ENCODE results near the gene RNF145. TPM values are rescaled to one million over a fixed set of nuclear protein-coding genes. Genes with fewer than 3 reads are reported as not detected.

Gene RNF145
- total RNA-seq: 56.6 and 62.7 TPM in 2 replicates
- long read RNA-seq, partial matches to known transcripts: 3 of 6 reads
- long read RNA-seq, other reads (novel, unspliced or antisense): 2 of 6 reads

- Mint-ChIP-seq H3K4me1 (ENCODE audit: low read depth) (peaks cover 24% of the 10 kb centered on the region), H3K27ac (peak within 1 kb of the TSS; percentile 95), H3K4me3 (ENCODE audit: low read depth) (peak within 1 kb of the TSS; percentile 93), H3K9me3 (ENCODE audit: low read depth) (no peaks in the 10 kb centered on the region), H3K27me3 (peaks cover 2% of the 10 kb centered on the region), H3K36me3 (ENCODE audit: insufficient read depth) (no peaks in the 10 kb centered on the region)
- peak; percentile 55 for DNase-seq (ENCODE audit: low spot score, unreplicated experiment)
- no peak for TF ChIP-seq CTCF (IDR thresholded peaks at IDR 0.05; ENCODE audit: unreplicated experiment)
Observed at GRCh38 chr5:159209438-159210209, at the start of gene RNF145. Gene RNF145, minus strand, starts transcription at chr5:159209553. Its CDS starts 5,936 bp downstream, at chr5:159203617.

GRCh38 chr5:159258361-159258760 lies 49.0 kb upstream of the RNF145 start:
- Mint-ChIP-seq H3K36me3 (ENCODE audit: insufficient read depth) (peaks cover 2% of the 10 kb centered on the region), H3K27ac (no peak overlapping the region), H3K4me1 (ENCODE audit: low read depth) (peaks cover 2% of the 10 kb centered on the region), H3K9me3 (ENCODE audit: low read depth) (no peaks in the 10 kb centered on the region), H3K27me3 (peaks cover 60% of the 10 kb centered on the region), H3K4me3 (ENCODE audit: low read depth) (no peak overlapping the region)
- TF ChIP-seq CTCF (IDR thresholded peaks at IDR 0.05; ENCODE audit: unreplicated experiment): no peak
- DNase-seq (ENCODE audit: low spot score, unreplicated experiment): no peak

GRCh38 chr5:159257629-159258283 lies 48.4 kb upstream of the RNF145 start:
- no peak for DNase-seq (ENCODE audit: low spot score, unreplicated experiment)
- Mint-ChIP-seq H3K4me1 (ENCODE audit: low read depth) (peaks cover 2% of the 10 kb centered on the region), H3K27me3 (peaks cover 60% of the 10 kb centered on the region), H3K4me3 (ENCODE audit: low read depth) (no peak overlapping the region), H3K36me3 (ENCODE audit: insufficient read depth) (peaks cover 2% of the 10 kb centered on the region), H3K9me3 (ENCODE audit: low read depth) (no peaks in the 10 kb centered on the region), H3K27ac (no peak overlapping the region)
- no peak for TF ChIP-seq CTCF (IDR thresholded peaks at IDR 0.05; ENCODE audit: unreplicated experiment)

- Mint-ChIP-seq H3K27me3 (peaks cover 59% of the 10 kb centered on the region), H3K36me3 (ENCODE audit: insufficient read depth) (peaks cover 1% of the 10 kb centered on the region), H3K4me1 (ENCODE audit: low read depth) (no peaks in the 10 kb centered on the region), H3K4me3 (ENCODE audit: low read depth) (no peak overlapping the region), H3K9me3 (ENCODE audit: low read depth) (no peaks in the 10 kb centered on the region), H3K27ac (no peak overlapping the region)
- DNase-seq (ENCODE audit: low spot score, unreplicated experiment): no peak
- no peak for TF ChIP-seq CTCF (IDR thresholded peaks at IDR 0.05; ENCODE audit: unreplicated experiment)
Observed at GRCh38 chr5:159257007-159257406, 47.7 kb upstream of the RNF145 start.

- DNase-seq (ENCODE audit: low spot score, unreplicated experiment): no peak
- H3K36me3 Mint-ChIP-seq (ENCODE audit: insufficient read depth): no peaks in the 10 kb centered on the region
- H3K27ac Mint-ChIP-seq: no peak overlapping the region
- H3K9me3 Mint-ChIP-seq (ENCODE audit: low read depth): no peaks in the 10 kb centered on the region
- no peak for TF ChIP-seq CTCF (IDR thresholded peaks at IDR 0.05; ENCODE audit: unreplicated experiment)
- H3K4me3 Mint-ChIP-seq (ENCODE audit: low read depth): no peak overlapping the region
- no peaks in the 10 kb centered on the region for H3K4me1 Mint-ChIP-seq (ENCODE audit: low read depth)
- H3K27me3 Mint-ChIP-seq: peaks cover 52% of the 10 kb centered on the region
Observed at GRCh38 chr5:159252195-159252594, 42.8 kb upstream of the RNF145 start.

Measured in progenitor cell of endocrine pancreas (in vitro differentiated cells).